Neutrophil (primary cell): ENCODE data around the gene SEL1L2.

Experiments
- H3K27ac ChIP-seq: fragments of 200-600 bp; sonication (generic); 2 replicates; pipeline ENCODE4 v1.5.1; 2016; ENCODE audit warnings: mild to moderate bottlenecking, moderate library complexity
- H3K27me3 ChIP-seq: fragments of 200-600 bp; sonication (generic); 2 replicates; pipeline ENCODE4 v1.6.0; 2016; ENCODE audit warnings: mild to moderate bottlenecking
- H3K36me3 ChIP-seq: fragments of 200-600 bp; sonication (generic); 2 replicates; pipeline ENCODE4 v1.5.1; 2017
- H3K4me1 ChIP-seq, 2 experiments: fragments of 200-600 bp in 1 of 2; sonication (generic) in 1 of 2; 1 replicate in 1 of 2; 2 replicates in 1 of 2; pipeline versions ENCODE4 v1.5.1 to v1.6.1; 2013 to 2016; ENCODE audit warnings: low read depth in 1 of 2, low read length in 1 of 2, mild to moderate bottlenecking in 1 of 2, moderate library complexity in 1 of 2; ENCODE audit not compliant: control insufficient read depth in 1 of 2, insufficient read depth in 1 of 2
- H3K4me3 ChIP-seq, 2 experiments: fragments of 200-600 bp in 1 of 2; sonication (generic) in 1 of 2; 1 replicate in 1 of 2; 2 replicates in 1 of 2; pipeline ENCODE4 v1.5.1; 2013 to 2016; ENCODE audit warnings: low read depth in 1 of 2, low read length in 1 of 2, mild to moderate bottlenecking in 1 of 2, moderate library complexity in 1 of 2
- H3K9me3 ChIP-seq: fragments of 200-600 bp; sonication (generic); 2 replicates; pipeline ENCODE4 v1.5.1; 2016
- TF ChIP-seq, protein P1 (sequence below): fragments of 200-600 bp; sonication (generic); IDR thresholded peaks from 2 replicates; pipeline ENCODE4 v1.5.1; 2016; ENCODE audit warnings: antibody characterized with exemption

The SEL1L2 gene

GRCh38 chr20:13841206-13841605 lies 149.2 kb downstream of the SEL1L2 start:
- H3K36me3 ChIP-seq, result no peaks in the 10 kb centered on the region
- TF ChIP-seq, protein P1, sequence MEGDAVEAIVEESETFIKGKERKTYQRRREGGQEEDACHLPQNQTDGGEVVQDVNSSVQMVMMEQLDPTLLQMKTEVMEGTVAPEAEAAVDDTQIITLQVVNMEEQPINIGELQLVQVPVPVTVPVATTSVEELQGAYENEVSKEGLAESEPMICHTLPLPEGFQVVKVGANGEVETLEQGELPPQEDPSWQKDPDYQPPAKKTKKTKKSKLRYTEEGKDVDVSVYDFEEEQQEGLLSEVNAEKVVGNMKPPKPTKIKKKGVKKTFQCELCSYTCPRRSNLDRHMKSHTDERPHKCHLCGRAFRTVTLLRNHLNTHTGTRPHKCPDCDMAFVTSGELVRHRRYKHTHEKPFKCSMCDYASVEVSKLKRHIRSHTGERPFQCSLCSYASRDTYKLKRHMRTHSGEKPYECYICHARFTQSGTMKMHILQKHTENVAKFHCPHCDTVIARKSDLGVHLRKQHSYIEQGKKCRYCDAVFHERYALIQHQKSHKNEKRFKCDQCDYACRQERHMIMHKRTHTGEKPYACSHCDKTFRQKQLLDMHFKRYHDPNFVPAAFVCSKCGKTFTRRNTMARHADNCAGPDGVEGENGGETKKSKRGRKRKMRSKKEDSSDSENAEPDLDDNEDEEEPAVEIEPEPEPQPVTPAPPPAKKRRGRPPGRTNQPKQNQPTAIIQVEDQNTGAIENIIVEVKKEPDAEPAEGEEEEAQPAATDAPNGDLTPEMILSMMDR, result no peak
- peaks cover 16% of the 10 kb centered on the region for H3K27me3 ChIP-seq
- no peaks in the 10 kb centered on the region for H3K4me1 ChIP-seq
- no peaks in the 10 kb centered on the region for H3K9me3 ChIP-seq
- H3K4me3 ChIP-seq, result no peak overlapping the region
- no peak overlapping the region for H3K27ac ChIP-seq

- TF ChIP-seq, protein P1, result no peak
- no peaks in the 10 kb centered on the region for H3K4me1 ChIP-seq
- H3K36me3 ChIP-seq, result no peaks in the 10 kb centered on the region
- no peaks in the 10 kb centered on the region for H3K9me3 ChIP-seq
- H3K27ac ChIP-seq, result no peak overlapping the region
- peaks cover 16% of the 10 kb centered on the region for H3K27me3 ChIP-seq
- no peak overlapping the region for H3K4me3 ChIP-seq
Measured at GRCh38 chr20:13840093-13840465, 150.3 kb downstream of the SEL1L2 start.

DNA sequence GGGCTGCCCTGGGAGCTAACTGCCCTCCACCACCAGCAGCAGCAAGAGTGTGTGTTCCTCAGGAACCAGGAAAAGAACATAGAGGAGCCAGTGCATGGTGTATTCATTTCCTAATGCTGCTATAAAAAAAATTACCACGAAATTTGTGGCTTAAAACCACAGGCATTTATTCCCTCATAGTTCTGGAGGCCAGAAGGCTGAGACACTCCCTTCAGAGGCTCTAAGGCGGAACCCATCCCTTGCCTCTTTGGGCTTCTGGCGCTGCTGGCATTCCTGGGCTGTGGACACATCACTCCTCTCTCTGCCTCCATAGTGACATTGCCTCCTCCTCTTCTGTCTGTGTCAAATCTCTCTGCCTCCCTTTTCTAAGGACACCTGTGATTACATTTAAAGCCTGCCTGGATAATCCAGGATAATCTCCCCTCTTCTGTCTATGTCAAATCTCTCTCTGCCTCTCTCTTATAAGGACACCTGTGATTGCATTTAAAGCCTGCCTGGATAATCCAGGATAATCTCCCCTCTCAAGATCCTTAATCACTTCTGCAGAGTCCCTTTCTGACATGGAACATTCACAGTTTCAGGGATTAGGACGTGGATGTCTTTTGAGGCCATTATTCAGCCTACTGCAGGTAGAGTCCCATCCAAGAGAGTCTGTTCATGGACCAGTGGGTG lies 150.9 kb downstream of the SEL1L2 start:
- Histone ChIP-seq H3K4me3 (no peak overlapping the region), H3K4me1 (no peaks in the 10 kb centered on the region), H3K27ac (no peak overlapping the region), H3K36me3 (no peaks in the 10 kb centered on the region), H3K9me3 (no peaks in the 10 kb centered on the region), H3K27me3 (peaks cover 16% of the 10 kb centered on the region)
- TF ChIP-seq, protein P1, result no peak

DNA sequence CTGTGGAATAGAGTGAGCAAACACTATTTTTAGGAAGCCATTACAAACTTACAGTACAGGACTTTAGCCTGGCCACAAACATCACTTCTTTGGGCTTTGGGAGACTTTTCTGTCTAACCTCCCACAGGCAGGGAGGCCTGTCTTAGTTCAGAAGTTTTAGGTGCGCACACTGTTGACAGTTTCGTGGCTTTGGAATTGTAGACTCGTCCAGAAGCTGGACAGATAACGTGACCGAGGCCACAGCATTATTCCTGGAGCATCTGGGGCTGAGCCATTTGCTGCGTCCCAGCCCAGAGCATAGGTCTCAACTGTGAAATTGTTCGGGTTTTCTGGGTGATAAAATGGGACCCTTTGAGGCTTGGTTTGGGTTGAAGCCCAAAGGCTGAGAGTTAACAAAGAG lies 151.8 kb downstream of the SEL1L2 start:
- H3K36me3 ChIP-seq, result no peaks in the 10 kb centered on the region
- TF ChIP-seq, protein P1, result no peak
- no peak overlapping the region for H3K27ac ChIP-seq
- peaks cover 16% of the 10 kb centered on the region for H3K27me3 ChIP-seq
- no peaks in the 10 kb centered on the region for H3K9me3 ChIP-seq
- no peaks in the 10 kb centered on the region for H3K4me1 ChIP-seq
- no peak overlapping the region for H3K4me3 ChIP-seq

GRCh38 chr20:13831476-13831875 lies 158.9 kb downstream of the SEL1L2 start:
- no peaks in the 10 kb centered on the region for H3K27me3 ChIP-seq
- TF ChIP-seq, protein P1, result no peak

More at GRCh38 chr20:13831476-13831875, 158.9 kb downstream of the SEL1L2 start:
- no peaks in the 10 kb centered on the region for H3K4me1 ChIP-seq
- no peaks in the 10 kb centered on the region for H3K9me3 ChIP-seq
- no peak overlapping the region for H3K4me3 ChIP-seq
- H3K36me3 ChIP-seq, result no peaks in the 10 kb centered on the region
- H3K27ac ChIP-seq, result no peak overlapping the region
